OCI-LY7 (cell line): ENCODE data around the gene PTPRE. TPM values are rescaled to one million over a fixed set of nuclear protein-coding genes. Genes with fewer than 3 reads are reported as not detected.

ENCODE experiments used
- BruUV-seq: library from RNA; stranded (reverse); fragments of 400-500 nt; replicated peaks from 2 replicates; lab custom pipeline; 2021; lab: Mats Ljungman, UMichigan
- CTCF ChIA-PET: fragments of 300-600 bp; sonication (Branson Sonifier 250); formaldehyde crosslinking; loops from one replicate; lab custom pipeline; 2022; ENCODE audit warnings: antibody characterized with exemption; ENCODE audit not compliant: unreplicated experiment; lab: Charles Lee
- POLR2A ChIA-PET: fragments of 300-600 bp; sonication (Branson Sonifier 250); formaldehyde crosslinking; loops from one replicate; lab custom pipeline; 2022; ENCODE audit warnings: antibody characterized with exemption; lab: Charles Lee
- DNase-seq: peaks from one replicate; pipeline ENCODE4 v3.0.0-alpha.2; 2015; ENCODE audit warnings: low spot score
- H2AFZ ChIP-seq: fragments of 200-600 bp; sonication (generic), shearing (Covaris generic); 2 replicates; pipeline ENCODE4 v1.6.1; 2014; ENCODE audit warnings: mild to moderate bottlenecking, antibody characterized with exemption, low read length, moderate library complexity
- H3K27ac ChIP-seq: fragments of 200-600 bp; sonication (generic); 2 replicates; pipeline ENCODE4 v1.5.1; 2014; ENCODE audit warnings: mixed run types, low read depth, mild to moderate bottlenecking, moderate library complexity, low read length, inconsistent platforms; ENCODE audit not compliant: poor library complexity, severe bottlenecking
- H3K36me3 ChIP-seq: fragments of 200-600 bp; sonication (generic); 2 replicates; pipeline ENCODE4 v1.6.1; 2014; ENCODE audit warnings: mild to moderate bottlenecking, antibody characterized with exemption, low read length, moderate library complexity, mixed read lengths; ENCODE audit not compliant: insufficient read depth
- H3K4me1 ChIP-seq: fragments of 200-600 bp; sonication (generic); 2 replicates; pipeline ENCODE4 v1.5.1; 2014; ENCODE audit warnings: mild to moderate bottlenecking, low read length; ENCODE audit not compliant: insufficient read depth, poor library complexity, severe bottlenecking
- H3K4me2 ChIP-seq: fragments of 200-600 bp; sonication (generic); 2 replicates; pipeline ENCODE4 v1.6.1; 2014; ENCODE audit warnings: mild to moderate bottlenecking, low read length
- H3K4me3 ChIP-seq: fragments of 200-600 bp; sonication (generic); 2 replicates; pipeline ENCODE4 v1.5.1; 2014; ENCODE audit warnings: mild to moderate bottlenecking, low read depth, low read length; ENCODE audit not compliant: poor library complexity, severe bottlenecking
- H3K79me2 ChIP-seq: fragments of 200-600 bp; sonication (generic); 2 replicates; pipeline ENCODE4 v1.6.1; 2016; ENCODE audit warnings: low read depth, mild to moderate bottlenecking, low read length, moderate library complexity, mixed read lengths; ENCODE audit not compliant: insufficient read depth
- H3K9me2 ChIP-seq: fragments of 200-600 bp; sonication (generic); 2 replicates; pipeline ENCODE4 v1.6.1; 2016; ENCODE audit warnings: mild to moderate bottlenecking, low read length, mixed read lengths; ENCODE audit not compliant: insufficient read depth
- H3K9me3 ChIP-seq: fragments of 200-600 bp; sonication (generic); 2 replicates; pipeline ENCODE4 v1.6.1; 2014; ENCODE audit warnings: mild to moderate bottlenecking, mixed run types, low read length, mixed read lengths
- H4K20me1 ChIP-seq: fragments of 200-600 bp; sonication (generic); 2 replicates; pipeline ENCODE4 v1.6.1; 2014; ENCODE audit warnings: mild to moderate bottlenecking, antibody characterized with exemption, low read length, moderate library complexity, mixed read lengths; ENCODE audit not compliant: insufficient read depth
- CTCF ChIP-seq: fragments of 200-600 bp; sonication (generic); conservative IDR thresholded peaks from 2 replicates; pipeline ENCODE4 v1.5.1; 2014; ENCODE audit warnings: mild to moderate bottlenecking, antibody characterized with exemption, low read length, moderate library complexity, mixed read lengths
- EZH2phosphoT487 ChIP-seq: fragments of 200-600 bp; sonication (generic); IDR thresholded peaks from 2 replicates; pipeline ENCODE4 v1.6.1; 2018; ENCODE audit warnings: low read depth, borderline replicate concordance, mild to moderate bottlenecking, mixed run types, antibody characterized with exemption, low read length, moderate library complexity, mixed read lengths
- intact Hi-C: fragments of 100-400 bp; cut with micrococcal nuclease; formaldehyde crosslinking; loops from one replicate; pipeline ENCODE4 v1.10.0; 2022; ENCODE audit not compliant: unreplicated experiment
- total RNA-seq, 2 experiments: library from RNA; depleted of rRNA in 1 of 2; stranded (reverse); fragments of >200 nt in 1 of 2; shearing (Covaris generic) in 1 of 2; gene quantifications; 2 replicates each; pipeline ENCODE4 v1.2.3, GENCODE V29; 2014 to 2022

PTPRE gene
- total RNA-seq, 2 experiments from 2014 or later: 6.8 to 8.3 TPM

- no peaks in the 10 kb centered on the region for H3K4me1 ChIP-seq
- no peaks in the 10 kb centered on the region for H3K36me3 ChIP-seq
- no peak overlapping the region for H2AFZ ChIP-seq
- H3K4me2 ChIP-seq: no peak overlapping the region
- H4K20me1 ChIP-seq: no peaks in the 10 kb centered on the region
- no peaks in the 10 kb centered on the region for H3K9me3 ChIP-seq
- ChIA-PET POLR2A (no interaction called here), CTCF (interaction anchor here (0.5 kb wide), 1 partner anchor 66 kb away, joined by 3 read pairs; no protein-coding TSS in a partner anchor)
- BruUV-seq: no TSS peak
- no peak for DNase-seq
- intact Hi-C loops: no loop called here
- no peaks in the 10 kb centered on the region for H3K79me2 ChIP-seq
- H3K9me2 ChIP-seq: no peaks in the 10 kb centered on the region
- no peak overlapping the region for H3K27ac ChIP-seq
- H3K4me3 ChIP-seq: no peak overlapping the region
- TF ChIP-seq EZH2phosphoT487 (no peak), CTCF (no peak)
Observed at GRCh38 chr10:127920306-127921074, 13.6 kb downstream of the PTPRE start.

- no peak overlapping the region for H3K4me2 ChIP-seq
- no peaks in the 10 kb centered on the region for H3K4me1 ChIP-seq
- H3K9me3 ChIP-seq: no peaks in the 10 kb centered on the region
- H3K4me3 ChIP-seq: no peak overlapping the region
- no peaks in the 10 kb centered on the region for H4K20me1 ChIP-seq
- no peak for DNase-seq
- BruUV-seq: no TSS peak
- no peaks in the 10 kb centered on the region for H3K9me2 ChIP-seq
- POLR2A ChIA-PET: interaction anchor here (0.8 kb wide), 1 partner anchor 8 kb away, joined by 3 read pairs; no protein-coding TSS in a partner anchor
- H3K27ac ChIP-seq: no peak overlapping the region
- intact Hi-C loops: no loop called here
- no peaks in the 10 kb centered on the region for H3K79me2 ChIP-seq
- TF ChIP-seq EZH2phosphoT487 (no peak), CTCF (no peak)
- no peaks in the 10 kb centered on the region for H3K36me3 ChIP-seq
- no peak overlapping the region for H2AFZ ChIP-seq
- CTCF ChIA-PET: no interaction called here
Observed at GRCh38 chr10:127921075-127921752, 14.3 kb downstream of the PTPRE start.
